ENCODE measurements around the gene ARCN1. TPM values are rescaled to one million over a fixed set of nuclear protein-coding genes. Genes with fewer than 3 reads are reported as not detected.

ARCN1 gene
- total and polyA plus RNA-seq, 3 donors from 2014 or later, result 107 to 128 (median 107) TPM

DNA sequence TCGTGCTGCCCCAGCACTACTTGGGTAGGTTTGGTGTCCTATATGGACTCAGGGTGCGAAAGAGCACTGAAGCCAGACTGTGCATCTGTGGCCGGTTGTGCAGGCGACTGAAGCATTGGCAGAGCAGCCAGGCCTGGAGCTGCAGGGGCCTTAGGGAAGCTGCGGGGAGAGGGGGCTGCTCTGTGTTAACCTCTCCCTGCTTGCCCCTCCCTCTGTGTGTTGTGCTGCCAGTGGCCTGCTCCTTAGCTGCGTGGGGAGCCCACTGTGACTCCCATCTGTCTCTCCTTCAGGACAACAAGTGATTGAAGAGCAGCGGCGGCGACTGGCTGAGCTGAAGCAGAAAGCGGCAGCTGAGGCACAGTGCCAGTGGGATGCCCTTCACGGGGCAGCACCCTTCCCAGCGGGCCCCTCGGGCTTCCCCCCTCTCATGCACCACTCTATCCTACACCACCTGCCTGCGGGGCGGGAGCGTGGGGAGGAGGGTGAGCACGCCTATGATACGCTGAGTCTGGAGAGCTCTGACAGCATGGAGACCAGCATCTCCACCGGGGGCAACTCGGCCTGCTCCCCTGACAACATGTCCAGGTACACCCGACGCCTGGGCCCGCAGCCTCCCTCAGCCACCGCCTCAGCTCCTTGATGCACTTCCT lies 73.0 kb downstream of the ARCN1 start:
- intact Hi-C loops (cut with DNase I; ENCODE audit: low total_unique reads), result no loop called here
- H3K4me1 ChIP-seq, result peaks cover 9% of the 10 kb centered on the region
- 91 to 95% methylated on average over 21 to 24 of the region's 24 CpGs for whole genome bisulfite sequencing, 2 donors
- H3K27me3 ChIP-seq, result no peaks in the 10 kb centered on the region
- TF ChIP-seq, protein P1, sequence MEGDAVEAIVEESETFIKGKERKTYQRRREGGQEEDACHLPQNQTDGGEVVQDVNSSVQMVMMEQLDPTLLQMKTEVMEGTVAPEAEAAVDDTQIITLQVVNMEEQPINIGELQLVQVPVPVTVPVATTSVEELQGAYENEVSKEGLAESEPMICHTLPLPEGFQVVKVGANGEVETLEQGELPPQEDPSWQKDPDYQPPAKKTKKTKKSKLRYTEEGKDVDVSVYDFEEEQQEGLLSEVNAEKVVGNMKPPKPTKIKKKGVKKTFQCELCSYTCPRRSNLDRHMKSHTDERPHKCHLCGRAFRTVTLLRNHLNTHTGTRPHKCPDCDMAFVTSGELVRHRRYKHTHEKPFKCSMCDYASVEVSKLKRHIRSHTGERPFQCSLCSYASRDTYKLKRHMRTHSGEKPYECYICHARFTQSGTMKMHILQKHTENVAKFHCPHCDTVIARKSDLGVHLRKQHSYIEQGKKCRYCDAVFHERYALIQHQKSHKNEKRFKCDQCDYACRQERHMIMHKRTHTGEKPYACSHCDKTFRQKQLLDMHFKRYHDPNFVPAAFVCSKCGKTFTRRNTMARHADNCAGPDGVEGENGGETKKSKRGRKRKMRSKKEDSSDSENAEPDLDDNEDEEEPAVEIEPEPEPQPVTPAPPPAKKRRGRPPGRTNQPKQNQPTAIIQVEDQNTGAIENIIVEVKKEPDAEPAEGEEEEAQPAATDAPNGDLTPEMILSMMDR (IDR thresholded peaks at IDR 0.05), result no peak
- TF ChIP-seq POLR2A (IDR thresholded peaks at IDR 0.05), result no peak
- no peaks in the 10 kb centered on the region for H3K36me3 ChIP-seq (ENCODE audit: low read depth, missing control alignments)
- H3K27ac ChIP-seq, result no peak overlapping the region
- no peak overlapping the region for H3K4me3 ChIP-seq
- DNase-seq, result no peak
- H3K9me3 ChIP-seq, result no peaks in the 10 kb centered on the region

DNA sequence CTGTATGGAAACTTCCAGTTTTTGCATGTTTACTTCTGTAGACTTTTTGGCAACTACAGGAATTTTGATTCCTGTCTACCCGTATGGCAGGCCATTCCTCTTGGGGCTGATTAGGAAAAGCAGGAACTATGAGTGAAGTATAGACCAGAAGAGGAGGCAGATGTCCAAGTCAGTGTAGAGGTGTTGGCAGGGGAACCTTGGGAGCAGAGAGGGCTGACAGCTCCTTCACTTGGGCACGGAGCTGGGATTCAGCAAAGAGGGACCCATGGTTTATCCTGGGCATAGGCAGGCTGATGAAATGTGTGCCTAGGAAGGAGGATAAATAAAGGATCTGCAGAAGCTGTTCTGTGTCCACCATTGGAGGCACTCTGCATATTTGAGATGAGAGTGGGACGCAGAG lies 74.2 kb downstream of the ARCN1 start:
- intact Hi-C loops (cut with DNase I; ENCODE audit: low total_unique reads), result no loop called here
- no peaks in the 10 kb centered on the region for H3K9me3 ChIP-seq
- H3K4me3 ChIP-seq, result no peak overlapping the region
- H3K36me3 ChIP-seq (ENCODE audit: low read depth, missing control alignments), result no peaks in the 10 kb centered on the region
- no peak for DNase-seq
- peaks cover 9% of the 10 kb centered on the region for H3K4me1 ChIP-seq
- no peak overlapping the region for H3K27ac ChIP-seq
- H3K27me3 ChIP-seq, result no peaks in the 10 kb centered on the region
- 76 to 82% methylated on average over 3 of the region's 3 CpGs for WGBS, 2 donors
- TF ChIP-seq, protein P1 (IDR thresholded peaks at IDR 0.05), result no peak
- TF ChIP-seq POLR2A (IDR thresholded peaks at IDR 0.05), result no peak

DNA sequence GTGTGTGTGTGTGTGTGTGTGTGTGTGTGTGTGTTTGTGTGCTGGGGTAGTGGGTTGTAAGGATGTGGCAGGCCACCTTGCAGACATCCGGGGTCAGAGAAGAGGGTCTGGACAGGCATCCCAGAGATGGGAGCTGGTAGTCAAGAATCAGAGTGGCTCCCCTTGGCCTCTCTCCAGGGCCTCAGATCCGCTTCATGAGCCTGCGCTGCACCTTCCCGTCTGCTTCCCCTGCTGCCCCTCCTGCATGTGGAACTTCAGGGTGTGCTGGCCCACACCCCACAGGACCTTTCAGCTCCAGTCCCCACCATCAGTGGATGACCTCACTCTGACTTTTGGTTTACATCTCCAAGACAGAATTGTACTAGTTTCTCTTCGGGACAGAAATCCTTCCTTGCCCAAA lies 76.1 kb downstream of the ARCN1 start:
- DNase-seq, result no peak
- intact Hi-C loops (cut with DNase I; ENCODE audit: low total_unique reads), result no loop called here
- Histone ChIP-seq H3K36me3 (ENCODE audit: low read depth, missing control alignments) (no peaks in the 10 kb centered on the region), H3K9me3 (no peaks in the 10 kb centered on the region), H3K4me1 (peaks cover 6% of the 10 kb centered on the region), H3K27ac (no peak overlapping the region), H3K27me3 (no peaks in the 10 kb centered on the region), H3K4me3 (no peak overlapping the region)
- TF ChIP-seq, protein P1 (IDR thresholded peaks at IDR 0.05), result no peak
- no peak for TF ChIP-seq POLR2A (IDR thresholded peaks at IDR 0.05)
- 85 to 87% methylated on average over 5 of the region's 5 CpGs for WGBS, 2 donors

DNA sequence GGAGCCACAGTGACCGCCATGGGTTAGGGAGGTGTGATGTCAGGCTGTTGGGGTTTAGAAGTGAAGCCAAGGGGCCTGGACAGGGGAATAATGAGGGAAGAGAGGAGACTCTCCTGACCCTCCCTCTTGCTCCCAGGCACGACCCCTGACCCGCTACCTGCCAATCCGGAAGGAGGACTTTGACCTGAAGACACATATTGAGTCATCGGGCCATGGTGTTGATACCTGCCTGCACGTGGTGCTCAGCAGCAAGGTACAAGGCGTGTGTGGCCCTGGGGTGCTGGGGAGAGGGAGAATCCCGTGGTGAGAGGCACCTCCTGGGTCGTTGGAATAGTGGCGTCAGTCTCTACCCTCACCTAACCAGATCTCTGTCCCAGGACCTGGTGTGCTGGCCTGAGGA lies 77.7 kb downstream of the ARCN1 start:
- 93% methylated on average over 9 to 10 of the region's 10 CpGs for WGBS, 2 donors
- Histone ChIP-seq H3K27me3 (no peaks in the 10 kb centered on the region), H3K4me3 (no peak overlapping the region), H3K27ac (no peak overlapping the region), H3K4me1 (no peaks in the 10 kb centered on the region), H3K9me3 (no peaks in the 10 kb centered on the region), H3K36me3 (ENCODE audit: low read depth, missing control alignments) (no peaks in the 10 kb centered on the region)
- DNase-seq, result no peak
- TF ChIP-seq, protein P1 (IDR thresholded peaks at IDR 0.05), result no peak
- no peak for TF ChIP-seq POLR2A (IDR thresholded peaks at IDR 0.05)
- intact Hi-C loops (cut with DNase I; ENCODE audit: low total_unique reads), result loop anchor here (10.0 kb wide), 1 partner anchor 55 kb away; no protein-coding TSS in a partner anchor

DNA sequence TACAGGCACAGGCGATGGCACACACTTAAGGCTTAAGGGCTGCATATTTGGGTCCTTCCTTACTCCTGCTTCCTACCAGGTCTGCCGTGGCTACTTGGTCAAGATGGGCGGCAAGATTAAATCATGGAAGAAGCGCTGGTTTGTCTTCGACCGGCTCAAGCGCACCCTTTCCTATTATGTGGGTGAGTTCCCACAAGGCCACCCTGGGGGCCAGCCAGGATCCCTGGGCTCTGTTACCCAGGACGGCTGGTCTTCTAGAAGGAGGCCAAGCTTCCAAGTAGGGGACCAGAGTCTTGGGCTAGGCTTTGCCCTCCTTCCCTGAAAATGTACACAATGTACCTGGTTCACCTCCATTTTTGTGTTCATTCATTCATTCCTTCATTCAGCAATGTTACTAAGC lies 78.2 kb downstream of the ARCN1 start:
- Histone ChIP-seq H3K4me1 (no peaks in the 10 kb centered on the region), H3K27me3 (no peaks in the 10 kb centered on the region), H3K36me3 (ENCODE audit: low read depth, missing control alignments) (no peaks in the 10 kb centered on the region), H3K9me3 (no peaks in the 10 kb centered on the region), H3K27ac (no peak overlapping the region), H3K4me3 (no peak overlapping the region)
- DNase-seq, result no peak
- no peak for TF ChIP-seq POLR2A (IDR thresholded peaks at IDR 0.05)
- TF ChIP-seq, protein P1 (IDR thresholded peaks at IDR 0.05), result no peak
- intact Hi-C loops (cut with DNase I; ENCODE audit: low total_unique reads), result loop anchor here (10.0 kb wide), 1 partner anchor 56 kb away; no protein-coding TSS in a partner anchor
- 92 to 94% methylated on average over 8 of the region's 8 CpGs for WGBS, 2 donors

Data from testis (tissue), 3 donors.